WTC11 (cell line): ENCODE data around the gene CHML. TPM values are rescaled to one million over a fixed set of nuclear protein-coding genes. Genes with fewer than 3 reads are reported as not detected.
A peak's percentile ranks its signal among the peaks of the same experiment; 100 is the strongest.

Experiments
- ATAC-seq: fragments of 200-7000 bp; cut with Tn5 transposase; 2 replicates; pipeline ENCODE4 v1.10.0; 2021; ENCODE audit warnings: mild to moderate bottlenecking, moderate library complexity
- CTCF ChIA-PET: fragments of 300-600 bp; sonication (Branson Sonifier 250); formaldehyde crosslinking; loops from one replicate; lab custom pipeline; 2021; ENCODE audit warnings: antibody characterized with exemption; lab: Charles Lee
- POLR2A ChIA-PET: fragments of 350-600 bp; sonication (Branson Sonifier 250); formaldehyde crosslinking; loops from one replicate; lab custom pipeline; 2021; ENCODE audit warnings: antibody characterized with exemption; lab: Charles Lee
- DNase-seq: peaks from one replicate; pipeline ENCODE4 v3.0.0; 2021; ENCODE audit warnings: low spot score
- H3K27ac Mint-ChIP-seq: 2 replicates; pipeline ENCODE4 v1.8.0; 2021; ENCODE audit warnings: mixed read lengths
- H3K27me3 Mint-ChIP-seq: 2 replicates; pipeline ENCODE4 v1.8.0; 2021; ENCODE audit warnings: low read depth, mild to moderate bottlenecking, moderate library complexity, mixed read lengths
- H3K36me3 Mint-ChIP-seq: 2 replicates; pipeline ENCODE4 v1.8.0; 2021; ENCODE audit warnings: mixed read lengths
- H3K4me1 Mint-ChIP-seq: 2 replicates; pipeline ENCODE4 v1.8.0; 2022; ENCODE audit warnings: mixed read lengths
- H3K4me3 Mint-ChIP-seq: 2 replicates; pipeline ENCODE4 v1.8.0; 2021; ENCODE audit warnings: mild to moderate bottlenecking, moderate library complexity, mixed read lengths
- H3K9me3 Mint-ChIP-seq: 2 replicates; pipeline ENCODE4 v1.8.0; 2021; ENCODE audit warnings: mixed read lengths
- CTCF ChIP-seq: fragments of 200-600 bp; IDR thresholded peaks from 2 replicates; pipeline ENCODE4 v1.8.0; 2022; ENCODE audit warnings: antibody characterized with exemption
- E2F4 ChIP-seq: sonication (generic); formaldehyde crosslinking; IDR thresholded peaks from 2 replicates; pipeline ENCODE4 v1.8.1; 2022; ENCODE audit warnings: low read depth, mild to moderate bottlenecking, moderate library complexity, missing genetic modification reagents, borderline replicate concordance
- E2F5 ChIP-seq: sonication (generic); formaldehyde crosslinking; IDR thresholded peaks from 2 replicates; pipeline ENCODE4 v1.8.1; 2022; ENCODE audit warnings: mild to moderate bottlenecking, moderate library complexity, missing genetic modification reagents
- ESRRA ChIP-seq: sonication (generic); formaldehyde crosslinking; IDR thresholded peaks from 2 replicates; pipeline ENCODE4 v1.8.1; 2022; ENCODE audit warnings: mild to moderate bottlenecking, missing genetic modification reagents, borderline replicate concordance
- FOXP1 ChIP-seq: sonication (generic); formaldehyde crosslinking; IDR thresholded peaks from 2 replicates; pipeline ENCODE4 v1.8.0; 2022; ENCODE audit warnings: missing genetic modification reagents, mild to moderate bottlenecking, moderate library complexity, borderline replicate concordance
- FOXP4 ChIP-seq: sonication (generic); formaldehyde crosslinking; IDR thresholded peaks from 2 replicates; pipeline ENCODE4 v1.8.0; 2022; ENCODE audit warnings: mild to moderate bottlenecking, missing genetic modification reagents
- MYBL2 ChIP-seq: sonication (generic); formaldehyde crosslinking; IDR thresholded peaks from 2 replicates; pipeline ENCODE4 v1.8.1; 2023; ENCODE audit warnings: mild to moderate bottlenecking, moderate library complexity, missing genetic modification reagents
- NR1H2 ChIP-seq: sonication (generic); formaldehyde crosslinking; IDR thresholded peaks from 2 replicates; pipeline ENCODE4 v1.9.0; 2021; ENCODE audit warnings: mild to moderate bottlenecking, moderate library complexity, missing genetic modification reagents
- NR2C2 ChIP-seq: sonication (generic); formaldehyde crosslinking; IDR thresholded peaks from 2 replicates; pipeline ENCODE4 v1.8.0; 2022; ENCODE audit warnings: mild to moderate bottlenecking, missing genetic modification reagents
- TCF7 ChIP-seq: sonication (generic); formaldehyde crosslinking; IDR thresholded peaks from 2 replicates; pipeline ENCODE4 v1.8.0; 2022; ENCODE audit warnings: mild to moderate bottlenecking, low read depth, missing genetic modification reagents, moderate library complexity
- ZNF121 ChIP-seq: sonication (generic); formaldehyde crosslinking; IDR thresholded peaks from 2 replicates; pipeline ENCODE4 v1.8.0; 2023; ENCODE audit warnings: missing genetic modification reagents
- total RNA-seq: library from RNA; stranded (reverse); gene quantifications from 3 replicates; pipeline ENCODE4 v1.2.3, GENCODE V29; 2021
- TF ChIP-seq, protein P1 (sequence below): sonication (generic); formaldehyde crosslinking; IDR thresholded peaks from 2 replicates; pipeline ENCODE4 v1.8.1; 2023; ENCODE audit warnings: mild to moderate bottlenecking, missing genetic modification reagents
- TF ChIP-seq, protein P2 (sequence below): fragments of 250-450 bp; sonication (Bioruptor Pico); IDR thresholded peaks from 2 replicates; pipeline ENCODE4 v1.9.0; 2021; ENCODE audit warnings: moderate library complexity, mild to moderate bottlenecking, inconsistent platforms, borderline replicate concordance
- TF ChIP-seq, protein P3 (sequence below): fragments of 250-450 bp; sonication (Bioruptor Pico); IDR thresholded peaks from 2 replicates; pipeline ENCODE4 v1.9.0; 2021; ENCODE audit warnings: mild to moderate bottlenecking

Gene CHML
- total RNA-seq, 1 experiment from 2014 or later: 53.5 TPM

DNA sequence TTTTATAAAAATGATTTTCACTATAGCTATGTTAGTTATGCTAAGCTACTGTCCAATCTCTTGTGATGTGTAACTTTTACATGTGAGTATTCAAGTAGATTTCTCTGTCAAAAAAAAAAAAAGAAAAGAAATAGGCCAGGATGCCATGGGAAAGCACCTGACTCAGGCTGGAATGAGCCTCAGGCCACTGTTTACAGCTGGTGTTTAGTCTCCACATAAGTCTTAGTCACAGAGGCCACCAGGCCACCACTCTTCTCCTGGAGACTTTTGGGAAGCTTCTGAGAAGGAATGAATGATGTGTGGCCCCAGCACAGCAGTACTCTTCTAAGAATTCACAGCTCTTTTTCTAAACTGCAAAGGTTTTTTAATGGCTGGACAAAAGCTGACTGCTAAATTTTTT is 48.9 kb downstream of the CHML start:
- no peaks in the 10 kb centered on the region for H3K27me3 Mint-ChIP-seq
- no peaks in the 10 kb centered on the region for H3K36me3 Mint-ChIP-seq
- no peaks in the 10 kb centered on the region for H3K9me3 Mint-ChIP-seq
- TF ChIP-seq CTCF (no peak), TCF7 (CRISPR knock-in tag) (no peak), ESRRA (CRISPR knock-in tag) (no peak), MYBL2 (CRISPR knock-in tag) (no peak), NR2C2 (no peak), E2F5 (no peak), ZNF121 (no peak), FOXP1 (CRISPR knock-in tag) (no peak), NR1H2 (CRISPR knock-in tag) (no peak), FOXP4 (CRISPR knock-in tag) (no peak), E2F4 (no peak)
- TF ChIP-seq, protein P1, sequence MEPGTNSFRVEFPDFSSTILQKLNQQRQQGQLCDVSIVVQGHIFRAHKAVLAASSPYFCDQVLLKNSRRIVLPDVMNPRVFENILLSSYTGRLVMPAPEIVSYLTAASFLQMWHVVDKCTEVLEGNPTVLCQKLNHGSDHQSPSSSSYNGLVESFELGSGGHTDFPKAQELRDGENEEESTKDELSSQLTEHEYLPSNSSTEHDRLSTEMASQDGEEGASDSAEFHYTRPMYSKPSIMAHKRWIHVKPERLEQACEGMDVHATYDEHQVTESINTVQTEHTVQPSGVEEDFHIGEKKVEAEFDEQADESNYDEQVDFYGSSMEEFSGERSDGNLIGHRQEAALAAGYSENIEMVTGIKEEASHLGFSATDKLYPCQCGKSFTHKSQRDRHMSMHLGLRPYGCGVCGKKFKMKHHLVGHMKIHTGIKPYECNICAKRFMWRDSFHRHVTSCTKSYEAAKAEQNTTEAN (CRISPR knock-in tag): no peak
- TF ChIP-seq, protein P2, sequence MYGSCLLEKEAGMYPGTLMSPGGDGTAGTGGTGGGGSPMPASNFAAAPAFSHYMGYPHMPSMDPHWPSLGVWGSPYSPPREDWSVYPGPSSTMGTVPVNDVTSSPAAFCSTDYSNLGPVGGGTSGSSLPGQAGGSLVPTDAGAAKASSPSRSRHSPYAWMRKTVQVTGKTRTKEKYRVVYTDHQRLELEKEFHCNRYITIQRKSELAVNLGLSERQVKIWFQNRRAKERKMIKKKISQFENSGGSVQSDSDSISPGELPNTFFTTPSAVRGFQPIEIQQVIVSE (CRISPR knock-in tag): no peak
- TF ChIP-seq, all 79 proteins: peak for 0
- POLR2A ChIA-PET: no interaction called here
- CTCF ChIA-PET: interaction anchor here (1.0 to 1.2 kb wide), 2 partner anchors 13 to 20 kb away, joined by 3 to 5 read pairs; no protein-coding TSS in a partner anchor
- H3K27ac Mint-ChIP-seq: no peak overlapping the region
- DNase-seq (no peak), ATAC-seq (no peak)
- H3K4me1 Mint-ChIP-seq: no peaks in the 10 kb centered on the region
- no peak overlapping the region for H3K4me3 Mint-ChIP-seq

- ATAC-seq (peak; percentile 70), DNase-seq (no peak)
- no peaks in the 10 kb centered on the region for H3K27me3 Mint-ChIP-seq
- H3K27ac Mint-ChIP-seq: no peak overlapping the region; the same call in 1 of the 2 replicates
- ChIA-PET POLR2A (no interaction called here), CTCF (interaction anchor here (1.2 kb wide), 1 partner anchor 21 kb away, joined by 3 read pairs; no protein-coding TSS in a partner anchor)
- H3K36me3 Mint-ChIP-seq: no peaks in the 10 kb centered on the region
- H3K4me3 Mint-ChIP-seq: no peak overlapping the region
- no peaks in the 10 kb centered on the region for H3K9me3 Mint-ChIP-seq
- TF ChIP-seq, protein P3, sequence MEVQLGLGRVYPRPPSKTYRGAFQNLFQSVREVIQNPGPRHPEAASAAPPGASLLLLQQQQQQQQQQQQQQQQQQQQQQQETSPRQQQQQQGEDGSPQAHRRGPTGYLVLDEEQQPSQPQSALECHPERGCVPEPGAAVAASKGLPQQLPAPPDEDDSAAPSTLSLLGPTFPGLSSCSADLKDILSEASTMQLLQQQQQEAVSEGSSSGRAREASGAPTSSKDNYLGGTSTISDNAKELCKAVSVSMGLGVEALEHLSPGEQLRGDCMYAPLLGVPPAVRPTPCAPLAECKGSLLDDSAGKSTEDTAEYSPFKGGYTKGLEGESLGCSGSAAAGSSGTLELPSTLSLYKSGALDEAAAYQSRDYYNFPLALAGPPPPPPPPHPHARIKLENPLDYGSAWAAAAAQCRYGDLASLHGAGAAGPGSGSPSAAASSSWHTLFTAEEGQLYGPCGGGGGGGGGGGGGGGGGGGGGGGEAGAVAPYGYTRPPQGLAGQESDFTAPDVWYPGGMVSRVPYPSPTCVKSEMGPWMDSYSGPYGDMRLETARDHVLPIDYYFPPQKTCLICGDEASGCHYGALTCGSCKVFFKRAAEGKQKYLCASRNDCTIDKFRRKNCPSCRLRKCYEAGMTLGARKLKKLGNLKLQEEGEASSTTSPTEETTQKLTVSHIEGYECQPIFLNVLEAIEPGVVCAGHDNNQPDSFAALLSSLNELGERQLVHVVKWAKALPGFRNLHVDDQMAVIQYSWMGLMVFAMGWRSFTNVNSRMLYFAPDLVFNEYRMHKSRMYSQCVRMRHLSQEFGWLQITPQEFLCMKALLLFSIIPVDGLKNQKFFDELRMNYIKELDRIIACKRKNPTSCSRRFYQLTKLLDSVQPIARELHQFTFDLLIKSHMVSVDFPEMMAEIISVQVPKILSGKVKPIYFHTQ (CRISPR knock-in tag): no peak
- TF ChIP-seq, all 79 proteins: peak for 0
- no peaks in the 10 kb centered on the region for H3K4me1 Mint-ChIP-seq
These were observed 49.5 kb downstream of the CHML start for GRCh38 chr1:241590719-241591118.

Other genes with a start within 250 kb of the CHML start
- gene FH, start 120.6 kb downstream of the CHML start, total RNA-seq: 77.4 to 83.9 TPM (median 80.8 TPM) in 3 replicates
- not detected in 3 replicates for gene KMO, start 108.0 kb downstream of the CHML start, total RNA-seq
- 14.4 to 17.2 TPM (median 15.2 TPM) in 3 replicates for gene OPN3, start within 50 bp of the CHML start, total RNA-seq
- gene WDR64, start 11.9 kb upstream of the CHML start, total RNA-seq: not detected in 3 replicates
- 28.2 to 36.5 TPM (median 31.7 TPM) in 3 replicates for gene EXO1, start 207.8 kb upstream of the CHML start, total RNA-seq